Suprapubic skin (tissue), 4 donors: ENCODE data around the gene HSPB8.

Experiments
- EP300 ChIP-seq: sonication (generic); formaldehyde crosslinking; IDR thresholded peaks from one replicate; pipeline ENCODE4 v1.6.1; 2017; ENCODE audit warnings: antibody characterized with exemption
- POLR2A ChIP-seq, 2 donors: fragments of 450-650 bp; IDR thresholded peaks; one replicate each; pipeline ENCODE4 v1.6.1; 2017; ENCODE audit warnings: antibody characterized with exemption in 2 of 2, mild to moderate bottlenecking in 2 of 2, moderate library complexity in 2 of 2
- POLR2AphosphoS5 ChIP-seq, 3 donors: sonication (generic); formaldehyde crosslinking; IDR thresholded peaks; one replicate each; pipeline ENCODE4 v1.6.1; 2017; ENCODE audit warnings: antibody characterized with exemption in 3 of 3
- TF ChIP-seq, protein P1 (sequence below), 2 donors: fragments of 200-600 bp in 1 of 2; fragments of 450-650 bp in 1 of 2; sonication (generic) in 1 of 2; IDR thresholded peaks; one replicate each; pipeline ENCODE4 v1.5.1; 2016 to 2019; ENCODE audit warnings: antibody characterized with exemption in 2 of 2, mild to moderate bottlenecking in 1 of 2, moderate library complexity in 1 of 2

DNA sequence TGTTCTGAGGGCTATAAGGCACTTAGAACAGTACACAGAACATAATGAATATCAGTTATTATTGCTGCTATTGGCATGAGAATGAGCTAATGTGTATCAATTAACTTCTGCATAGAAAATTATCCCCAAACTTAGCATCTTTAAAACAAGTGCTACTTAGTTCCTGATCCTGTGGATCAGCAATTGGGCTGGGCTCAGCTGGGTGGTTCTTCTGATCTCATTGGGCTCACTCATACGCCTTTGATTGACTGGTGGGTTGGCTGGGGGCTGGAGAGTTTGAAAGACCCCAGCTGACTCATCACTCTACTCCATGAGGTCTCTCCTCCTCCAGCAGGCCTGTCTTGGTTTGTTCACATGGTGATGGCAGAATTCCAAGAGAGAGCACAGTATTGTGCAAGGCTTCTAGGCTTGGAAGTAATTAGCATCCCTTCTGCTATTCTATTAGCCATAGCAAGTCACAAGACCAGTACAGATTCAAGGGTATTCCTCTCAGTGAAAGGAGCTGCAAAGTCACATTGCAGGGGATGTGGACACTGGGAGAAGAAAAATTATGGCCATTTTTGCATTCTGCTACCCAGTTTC lies 27.2 kb upstream of the HSPB8 start:
- TF ChIP-seq, protein P1, sequence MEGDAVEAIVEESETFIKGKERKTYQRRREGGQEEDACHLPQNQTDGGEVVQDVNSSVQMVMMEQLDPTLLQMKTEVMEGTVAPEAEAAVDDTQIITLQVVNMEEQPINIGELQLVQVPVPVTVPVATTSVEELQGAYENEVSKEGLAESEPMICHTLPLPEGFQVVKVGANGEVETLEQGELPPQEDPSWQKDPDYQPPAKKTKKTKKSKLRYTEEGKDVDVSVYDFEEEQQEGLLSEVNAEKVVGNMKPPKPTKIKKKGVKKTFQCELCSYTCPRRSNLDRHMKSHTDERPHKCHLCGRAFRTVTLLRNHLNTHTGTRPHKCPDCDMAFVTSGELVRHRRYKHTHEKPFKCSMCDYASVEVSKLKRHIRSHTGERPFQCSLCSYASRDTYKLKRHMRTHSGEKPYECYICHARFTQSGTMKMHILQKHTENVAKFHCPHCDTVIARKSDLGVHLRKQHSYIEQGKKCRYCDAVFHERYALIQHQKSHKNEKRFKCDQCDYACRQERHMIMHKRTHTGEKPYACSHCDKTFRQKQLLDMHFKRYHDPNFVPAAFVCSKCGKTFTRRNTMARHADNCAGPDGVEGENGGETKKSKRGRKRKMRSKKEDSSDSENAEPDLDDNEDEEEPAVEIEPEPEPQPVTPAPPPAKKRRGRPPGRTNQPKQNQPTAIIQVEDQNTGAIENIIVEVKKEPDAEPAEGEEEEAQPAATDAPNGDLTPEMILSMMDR (IDR thresholded peaks at IDR 0.05) = no peak
- TF ChIP-seq POLR2A (IDR thresholded peaks at IDR 0.05) (no peak), EP300 (no peak), POLR2AphosphoS5 (IDR thresholded peaks at IDR 0.05) (no peak)
